BJ (cell line): ENCODE data around the gene EP400. TPM values are rescaled to one million over a fixed set of nuclear protein-coding genes. Genes with fewer than 3 reads are reported as not detected.

Source experiments
- CTCF ChIA-PET: fragments of 350-600 bp; formaldehyde crosslinking; extraction: SDS; loops from one replicate; lab custom pipeline; 2021; ENCODE audit warnings: antibody characterized with exemption, inconsistent platforms; lab: Yijun Ruan, JAX
- POLR2A ChIA-PET: fragments of 300-600 bp; sonication (Branson Sonifier 250); formaldehyde crosslinking; extraction: SDS; loops from one replicate; lab custom pipeline; 2021; ENCODE audit warnings: antibody characterized with exemption; lab: Charles Lee
- DNase-seq: peaks from one replicate; pipeline ENCODE4 v3.0.0-alpha.2; 2011; ENCODE audit warnings: low read depth
- H3K27me3 ChIP-seq: 2 replicates; pipeline ENCODE4 v1.6.0; 2011; ENCODE audit warnings: low read length; ENCODE audit not compliant: control insufficient read depth, insufficient read depth
- H3K36me3 ChIP-seq: 2 replicates; pipeline ENCODE4 v1.5.1; 2011; ENCODE audit warnings: low read length; ENCODE audit not compliant: control insufficient read depth, insufficient read depth
- H3K4me3 ChIP-seq: 2 replicates; pipeline ENCODE4 v1.5.1; 2011; ENCODE audit warnings: low read depth, mild to moderate bottlenecking, control low read depth, low read length
- CTCF ChIP-seq: IDR thresholded peaks from 2 replicates; pipeline ENCODE4 v1.5.1; 2011; ENCODE audit warnings: low read depth, mild to moderate bottlenecking, control low read depth, inconsistent platforms, low read length, moderate library complexity; ENCODE audit not compliant: insufficient read depth
- polyA plus RNA-seq: library from polyadenylated mRNA; depleted of rRNA; stranded (reverse); fragments of >200 nt; gene quantifications from 2 replicates; pipeline ENCODE4 v1.2.3, GENCODE V29; 2011

Gene EP400
- polyA plus RNA-seq, 1 experiment = 2.5 TPM

- Histone ChIP-seq H3K27me3 (no peaks in the 10 kb centered on the region), H3K4me3 (no peak overlapping the region), H3K36me3 (peaks cover 46% of the 10 kb centered on the region)
- no peak for TF ChIP-seq CTCF
- no peak for DNase-seq
- ChIA-PET POLR2A (no interaction called here), CTCF (no interaction called here)
Measured at GRCh38 chr12:132020292-132020691, 70.5 kb downstream of the EP400 start.

GRCh38 chr12:132021031-132021871, 71.5 kb downstream of the EP400 start:
- Histone ChIP-seq H3K4me3 (no peak overlapping the region), H3K27me3 (no peaks in the 10 kb centered on the region), H3K36me3 (peaks cover 46% of the 10 kb centered on the region)
- DNase-seq = no peak
- TF ChIP-seq CTCF = no peak
- CTCF ChIA-PET = interaction anchor here (1.4 kb wide), 1 partner anchor 20 kb away, joined by 5 read pairs; no protein-coding TSS in a partner anchor
- POLR2A ChIA-PET = no interaction called here

GRCh38 chr12:132021965-132022364, 72.2 kb downstream of the EP400 start:
- Histone ChIP-seq H3K4me3 (no peak overlapping the region), H3K36me3 (peaks cover 50% of the 10 kb centered on the region), H3K27me3 (no peaks in the 10 kb centered on the region)
- POLR2A ChIA-PET = no interaction called here
- DNase-seq = no peak
- CTCF ChIA-PET = interaction anchor here (1.4 kb wide), 1 partner anchor 20 kb away, joined by 5 read pairs; no protein-coding TSS in a partner anchor
- TF ChIP-seq CTCF = no peak

- no peaks in the 10 kb centered on the region for H3K27me3 ChIP-seq
- no peak overlapping the region for H3K4me3 ChIP-seq
- CTCF ChIA-PET = no interaction called here
- DNase-seq = no peak
- POLR2A ChIA-PET = no interaction called here
- no peak for TF ChIP-seq CTCF
- peaks cover 51% of the 10 kb centered on the region for H3K36me3 ChIP-seq
Measured at GRCh38 chr12:132023658-132024057, 73.9 kb downstream of the EP400 start.

- CTCF ChIA-PET = no interaction called here
- Histone ChIP-seq H3K4me3 (no peak overlapping the region), H3K36me3 (peaks cover 50% of the 10 kb centered on the region), H3K27me3 (no peaks in the 10 kb centered on the region)
- POLR2A ChIA-PET = no interaction called here
- no peak for TF ChIP-seq CTCF
- DNase-seq = no peak
Measured at GRCh38 chr12:132024758-132025157, 75.0 kb downstream of the EP400 start.
